GOT3 (cell line): ENCODE results near the gene TRMT2A.
"Not testable (repeated sequence)": the region's sequence is repeated elsewhere in the genome, so short reads cannot be mapped to it uniquely, and the experiment has no call there.

Source experiments
- DNase-seq: peaks from one replicate; lab custom pipeline; 2025; ENCODE audit warnings: mixed read lengths; lab: John Stamatoyannopoulos, UW

Gene TRMT2A

GRCh38 chr22:20086101-20086599 lies 30.9 kb downstream of the TRMT2A start:
- no peak for DNase-seq

GRCh38 chr22:20085651-20086050 lies 31.4 kb downstream of the TRMT2A start:
- DNase-seq = no peak

GRCh38 chr22:20084547-20085413 lies 32.2 kb downstream of the TRMT2A start:
- DNase-seq = no peak

- DNase-seq = no peak
Observed at GRCh38 chr22:20083891-20084546, 33.0 kb downstream of the TRMT2A start.

- DNase-seq = no peak
Observed at GRCh38 chr22:20083157-20083890, 33.7 kb downstream of the TRMT2A start.

GRCh38 chr22:20080776-20081654 lies 36.0 kb downstream of the TRMT2A start:
- no peak for DNase-seq

GRCh38 chr22:20080445-20080775 lies 36.6 kb downstream of the TRMT2A start:
- DNase-seq = peak; percentile 50

- DNase-seq = peak; percentile 86
Observed at GRCh38 chr22:20079745-20080444, 37.1 kb downstream of the TRMT2A start, which contains the start of gene DGCR8. DGCR8 (plus strand) TSS chr22:20080241; CDS start chr22:20085964, 5,723 bp downstream.

- DNase-seq = no peak
Observed at GRCh38 chr22:20076627-20077172, 40.3 kb downstream of the TRMT2A start.

GRCh38 chr22:20071524-20071972 lies 45.5 kb downstream of the TRMT2A start:
- no peak for DNase-seq

- no peak for DNase-seq
Observed at GRCh38 chr22:20069331-20070042, 47.5 kb downstream of the TRMT2A start.

- no peak for DNase-seq
Observed at GRCh38 chr22:20068640-20069039, 48.4 kb downstream of the TRMT2A start.

GRCh38 chr22:20067384-20067682 lies 49.7 kb downstream of the TRMT2A start:
- DNase-seq = not testable (repeated sequence)

- DNase-seq = no peak
Observed at GRCh38 chr22:20066617-20067383, 50.2 kb downstream of the TRMT2A start.

- DNase-seq = no peak
Observed at GRCh38 chr22:20065896-20066616, 51.0 kb downstream of the TRMT2A start.

- DNase-seq = no peak
Observed at GRCh38 chr22:20064545-20065262, 52.3 kb downstream of the TRMT2A start.

GRCh38 chr22:20064140-20064480 lies 52.9 kb downstream of the TRMT2A start:
- DNase-seq = no peak
